GM12872 (cell line): ENCODE data around the gene LSMEM2.

ENCODE experiments used
- TF ChIP-seq, protein P1 (sequence below): IDR thresholded peaks from 3 replicates; pipeline ENCODE4 v1.5.1; 2011; ENCODE audit warnings: low read depth, mild to moderate bottlenecking, low read length, moderate library complexity; ENCODE audit not compliant: insufficient read depth

Gene LSMEM2

DNA sequence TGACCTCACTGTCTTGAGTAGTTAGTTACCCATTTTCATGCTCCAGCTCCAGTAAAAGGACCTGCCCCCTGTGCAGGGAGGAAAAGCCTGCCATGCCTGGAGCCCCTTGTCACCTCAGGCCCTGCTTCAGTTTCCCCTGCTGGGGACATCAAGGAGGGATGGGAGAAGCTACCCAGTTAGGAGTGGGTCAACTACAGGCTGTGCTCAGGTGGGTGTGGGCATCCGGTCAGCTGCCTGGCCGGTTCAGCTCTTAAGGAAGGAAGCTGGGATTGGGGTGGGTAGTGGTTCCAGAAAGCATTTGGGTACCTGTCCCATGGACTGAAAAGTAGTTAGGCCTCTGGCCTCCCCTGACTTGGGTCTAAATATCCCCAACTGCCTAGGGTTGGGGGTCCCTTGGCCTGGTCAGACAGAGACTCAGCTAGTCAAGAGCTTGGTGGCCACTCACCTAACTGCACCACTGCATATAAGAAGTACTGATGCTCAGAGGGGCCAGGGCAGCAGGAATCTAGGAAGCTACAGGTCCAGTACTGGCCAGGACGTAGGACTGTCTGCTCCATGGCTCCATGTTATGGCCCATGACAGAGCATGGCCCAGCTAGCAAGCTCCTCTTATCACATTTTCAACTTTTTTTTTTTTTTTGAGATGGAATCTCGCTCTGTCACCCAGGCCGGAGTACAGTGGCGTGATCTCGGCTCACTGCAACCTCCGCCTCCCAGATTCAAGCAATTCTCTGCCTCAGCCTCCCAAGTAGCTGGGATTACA, 549 bp downstream of the LSMEM2 start:
- TF ChIP-seq, protein P1, sequence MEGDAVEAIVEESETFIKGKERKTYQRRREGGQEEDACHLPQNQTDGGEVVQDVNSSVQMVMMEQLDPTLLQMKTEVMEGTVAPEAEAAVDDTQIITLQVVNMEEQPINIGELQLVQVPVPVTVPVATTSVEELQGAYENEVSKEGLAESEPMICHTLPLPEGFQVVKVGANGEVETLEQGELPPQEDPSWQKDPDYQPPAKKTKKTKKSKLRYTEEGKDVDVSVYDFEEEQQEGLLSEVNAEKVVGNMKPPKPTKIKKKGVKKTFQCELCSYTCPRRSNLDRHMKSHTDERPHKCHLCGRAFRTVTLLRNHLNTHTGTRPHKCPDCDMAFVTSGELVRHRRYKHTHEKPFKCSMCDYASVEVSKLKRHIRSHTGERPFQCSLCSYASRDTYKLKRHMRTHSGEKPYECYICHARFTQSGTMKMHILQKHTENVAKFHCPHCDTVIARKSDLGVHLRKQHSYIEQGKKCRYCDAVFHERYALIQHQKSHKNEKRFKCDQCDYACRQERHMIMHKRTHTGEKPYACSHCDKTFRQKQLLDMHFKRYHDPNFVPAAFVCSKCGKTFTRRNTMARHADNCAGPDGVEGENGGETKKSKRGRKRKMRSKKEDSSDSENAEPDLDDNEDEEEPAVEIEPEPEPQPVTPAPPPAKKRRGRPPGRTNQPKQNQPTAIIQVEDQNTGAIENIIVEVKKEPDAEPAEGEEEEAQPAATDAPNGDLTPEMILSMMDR, result no peak

DNA sequence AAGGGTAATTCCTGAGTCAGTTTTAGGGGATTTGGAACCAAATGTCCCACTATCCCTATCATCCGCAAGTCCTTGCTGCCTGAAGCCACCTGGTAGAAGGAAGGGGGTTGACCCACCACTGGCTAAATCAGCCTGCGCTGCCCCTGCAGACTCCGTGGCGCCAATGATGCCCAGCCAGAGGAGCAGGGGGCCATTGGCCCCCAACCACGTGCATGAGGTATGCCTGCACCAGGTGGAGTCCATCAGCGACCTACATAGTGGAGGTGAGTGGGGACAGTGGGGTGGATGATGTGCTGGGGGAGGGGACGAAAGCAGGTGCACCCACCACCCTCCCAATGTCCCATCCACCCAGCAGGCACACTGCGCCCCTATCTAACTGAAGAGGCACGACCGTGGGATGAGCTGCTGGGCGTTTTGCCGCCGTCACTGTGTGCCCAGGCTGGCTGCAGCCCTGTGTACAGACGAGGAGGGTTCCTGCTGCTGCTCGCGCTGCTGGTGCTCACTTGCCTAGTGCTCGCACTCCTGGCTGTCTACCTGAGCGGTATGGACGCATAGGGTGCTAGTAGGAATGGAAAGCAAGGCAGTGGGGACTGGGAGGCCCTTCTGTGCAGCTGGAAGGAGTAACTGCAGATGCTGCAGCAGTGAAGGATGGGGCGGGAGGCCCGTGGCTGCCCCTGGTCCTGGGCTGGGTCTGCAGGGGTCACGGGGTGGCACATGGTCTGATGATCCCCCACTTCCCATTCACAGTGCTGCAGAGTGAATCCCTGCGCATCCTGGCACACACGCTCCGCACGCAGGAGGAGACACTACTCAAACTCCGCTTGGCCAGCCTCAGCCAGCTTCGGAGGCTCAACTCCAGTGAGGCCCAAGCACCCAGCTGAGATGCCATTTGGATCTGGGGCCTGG, 7.7 kb downstream of the LSMEM2 start:
- TF ChIP-seq, protein P1, result no peak

DNA sequence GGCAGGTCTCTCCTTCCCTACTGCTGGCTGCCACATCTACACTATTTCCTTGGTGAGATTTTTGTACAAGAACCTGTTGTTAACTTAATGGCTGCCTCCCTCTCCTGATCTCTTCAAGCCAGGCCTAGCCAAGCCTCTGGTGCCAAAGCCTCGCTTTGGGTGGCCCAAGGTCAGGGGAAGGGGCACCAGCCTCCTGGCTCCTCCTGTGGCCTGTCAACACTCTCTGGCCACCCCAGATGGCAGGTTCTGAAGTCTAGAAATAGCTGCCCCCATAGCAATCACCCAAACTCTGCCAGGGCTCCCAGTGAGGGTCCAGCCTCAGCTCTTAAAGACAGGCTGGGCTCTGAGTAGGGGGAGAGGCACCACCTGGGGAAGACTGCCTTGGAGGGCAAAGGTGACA, 8.4 kb downstream of the LSMEM2 start:
- TF ChIP-seq, protein P1, result no peak

DNA sequence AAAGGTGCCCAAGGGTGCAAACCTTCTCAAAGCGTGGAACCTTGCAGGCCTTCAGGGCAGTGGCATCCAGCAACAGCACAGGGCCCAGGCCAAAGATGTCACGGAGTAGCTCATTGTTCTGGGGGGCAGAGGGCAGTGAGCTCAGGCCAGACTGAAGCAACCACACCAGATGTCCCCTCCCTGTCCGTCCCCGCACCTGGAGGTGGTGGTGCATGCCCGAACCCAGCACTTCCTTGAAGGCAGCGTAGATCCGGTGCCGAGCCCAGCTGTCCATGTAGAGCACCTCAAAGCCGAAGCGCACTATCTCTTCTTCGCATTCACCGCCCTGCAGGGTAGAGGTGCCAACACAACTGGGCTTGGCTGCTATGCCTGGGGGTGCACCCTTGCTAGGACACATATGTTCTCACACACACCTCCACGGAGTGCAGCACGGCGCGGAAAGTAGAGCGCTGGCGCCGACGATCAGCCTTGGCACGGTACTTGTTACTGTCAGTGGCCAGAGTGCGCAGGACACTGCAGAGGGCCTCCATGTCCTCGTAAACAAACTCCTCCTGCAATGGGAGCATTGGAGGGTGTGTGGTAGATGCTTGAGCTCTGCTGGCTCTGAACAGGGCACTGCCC, 9.6 kb downstream of the LSMEM2 start:
- TF ChIP-seq, protein P1, result no peak

DNA sequence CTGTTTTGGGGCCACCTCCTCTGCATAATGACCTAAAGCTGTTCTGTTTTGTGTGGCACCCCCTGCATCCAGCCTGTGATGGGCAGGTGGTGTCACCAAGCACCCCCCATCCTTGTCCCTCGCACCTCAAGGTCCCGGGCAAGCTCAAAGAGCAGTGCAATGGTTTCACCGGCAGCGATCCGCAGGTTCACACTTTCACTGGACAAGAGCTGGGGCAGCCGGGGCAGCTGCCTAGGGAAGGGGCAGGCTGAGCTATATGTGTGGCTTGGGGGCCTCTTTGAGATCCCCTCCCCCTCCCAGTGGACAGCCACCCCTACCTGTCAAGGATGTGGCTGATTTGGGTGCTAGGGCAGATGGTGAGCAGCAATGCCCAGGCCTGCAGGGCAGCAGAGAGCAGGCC, 10.2 kb downstream of the LSMEM2 start:
- TF ChIP-seq, protein P1, result no peak

DNA sequence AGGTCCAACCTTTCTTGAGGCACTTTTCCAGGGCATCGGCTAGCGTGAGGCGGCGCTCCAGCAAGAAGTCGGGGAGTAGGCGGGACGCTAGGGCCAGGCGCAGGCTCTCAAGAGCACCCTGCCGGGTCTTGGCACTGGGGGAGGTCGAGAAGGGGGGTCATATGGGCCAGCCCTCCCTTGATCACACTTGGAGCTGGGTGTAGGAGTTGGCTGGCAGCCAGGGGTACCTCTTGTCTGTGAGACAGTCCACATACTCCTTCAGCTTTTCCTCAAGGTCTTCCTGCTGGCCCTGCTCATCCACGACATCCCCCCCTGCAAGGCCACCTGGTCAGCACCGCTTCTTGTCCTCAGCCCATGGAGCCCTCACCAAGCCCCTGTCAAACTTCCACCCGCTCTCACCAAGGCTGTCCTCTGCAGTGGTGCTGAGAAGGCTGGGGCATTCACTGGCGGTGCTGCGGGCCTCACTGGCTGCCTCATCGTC, 11.3 kb downstream of the LSMEM2 start:
- TF ChIP-seq, protein P1, result no peak
